ENCODE results near the gene DISC1.
"Not testable (repeated sequence)": the region's sequence is repeated elsewhere in the genome, so short reads cannot be mapped to it uniquely, and the experiment has no call there.

The DISC1 gene

GRCh38 chr1:231634323-231635013 lies 7.9 kb downstream of the DISC1 start:
- DNase-seq, result no peak

- peak in 21 of 58 donors; percentile 8 to 69 (median 30) for DNase-seq
Measured at GRCh38 chr1:231636157-231636556, 9.6 kb downstream of the DISC1 start.

GRCh38 chr1:231636922-231637321 lies 10.3 kb downstream of the DISC1 start:
- DNase-seq, result not testable (repeated sequence)

- DNase-seq, result no peak
Measured at GRCh38 chr1:231638647-231639046, 12.1 kb downstream of the DISC1 start.

DNA sequence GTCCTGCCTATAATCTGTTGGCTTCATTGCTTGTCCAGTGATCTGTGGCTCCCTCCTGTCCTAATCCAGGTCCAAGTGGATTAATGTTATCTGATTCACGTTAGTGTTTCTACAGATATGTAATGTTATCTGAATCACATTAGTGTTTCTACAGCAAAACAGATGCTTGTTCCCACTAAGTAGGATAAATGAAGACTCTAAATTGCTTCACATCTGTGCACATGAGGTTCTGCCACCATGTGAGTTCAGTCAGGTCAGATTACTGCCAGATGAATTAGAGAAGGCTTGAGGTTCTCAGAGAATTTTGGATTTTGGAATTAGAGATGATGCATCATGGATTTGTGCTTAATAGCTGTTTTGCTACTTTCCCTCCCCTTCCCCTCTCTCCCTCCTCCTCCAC lies 13.2 kb downstream of the DISC1 start:
- DNase-seq, result no peak

- not testable (repeated sequence) for DNase-seq
Measured at GRCh38 chr1:231641444-231641843, 14.9 kb downstream of the DISC1 start.

GRCh38 chr1:231642061-231642460 lies 15.5 kb downstream of the DISC1 start:
- DNase-seq, result not testable (repeated sequence)

GRCh38 chr1:231642618-231643017 lies 16.0 kb downstream of the DISC1 start:
- peak in 1 of 58 donors; percentile 62 for DNase-seq

DNA sequence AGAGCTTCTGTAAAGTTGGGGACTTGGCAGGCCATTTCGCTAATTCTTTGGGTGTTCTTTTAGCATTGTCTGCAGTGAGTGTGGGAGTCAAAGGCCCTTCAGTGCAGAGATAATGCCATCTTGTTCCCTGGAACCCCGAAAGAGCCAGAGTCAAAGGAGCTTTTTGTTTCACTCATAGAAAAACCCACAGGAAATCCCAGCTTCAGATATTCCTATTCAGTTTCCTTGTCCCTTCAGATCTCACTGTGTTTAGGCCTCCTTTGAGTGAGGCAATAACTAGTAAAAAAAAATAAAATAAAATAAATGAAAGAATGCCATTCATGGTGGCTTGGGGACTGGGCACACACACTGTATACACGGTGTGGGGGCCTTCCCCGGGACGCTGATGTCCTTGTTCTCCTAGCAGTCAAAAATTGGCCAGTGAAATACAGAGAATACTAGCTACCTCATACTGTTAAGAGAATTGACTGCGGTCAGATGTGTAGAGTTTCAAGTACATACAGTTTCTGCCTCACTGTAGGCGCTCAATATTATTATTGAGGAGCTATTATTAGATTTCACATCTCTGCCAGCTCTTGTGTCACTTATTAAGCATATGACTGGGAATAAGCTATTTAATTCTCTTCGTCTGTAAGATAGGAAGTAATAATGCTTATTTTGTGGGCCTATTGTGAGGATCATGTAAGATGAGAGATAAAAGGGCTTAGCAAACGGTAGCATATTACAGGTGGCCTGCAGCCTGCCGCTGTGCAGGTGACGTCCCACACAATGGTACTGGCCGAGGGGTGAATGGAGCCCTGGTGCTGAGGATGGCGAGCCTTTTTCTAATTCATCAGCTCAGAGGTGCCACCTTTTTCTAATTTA lies 16.7 kb downstream of the DISC1 start:
- DNase-seq, result peak in 27 of 58 donors; percentile 6 to 85 (median 37)

DNA sequence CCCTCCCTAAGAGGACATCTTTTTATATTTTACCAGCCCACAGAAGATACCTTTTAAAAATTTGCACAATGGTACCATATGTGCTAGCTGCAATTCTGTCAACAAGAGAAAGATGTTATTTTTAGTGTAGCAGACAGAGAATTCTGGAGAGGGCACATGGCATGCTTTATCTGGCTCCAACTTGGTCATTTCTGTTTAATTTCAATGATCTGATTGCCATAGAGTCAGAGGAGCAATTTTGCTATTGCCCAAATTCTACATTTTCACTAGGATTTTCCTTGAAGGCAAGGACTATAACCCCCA lies 17.3 kb downstream of the DISC1 start:
- DNase-seq, result no peak

DNA sequence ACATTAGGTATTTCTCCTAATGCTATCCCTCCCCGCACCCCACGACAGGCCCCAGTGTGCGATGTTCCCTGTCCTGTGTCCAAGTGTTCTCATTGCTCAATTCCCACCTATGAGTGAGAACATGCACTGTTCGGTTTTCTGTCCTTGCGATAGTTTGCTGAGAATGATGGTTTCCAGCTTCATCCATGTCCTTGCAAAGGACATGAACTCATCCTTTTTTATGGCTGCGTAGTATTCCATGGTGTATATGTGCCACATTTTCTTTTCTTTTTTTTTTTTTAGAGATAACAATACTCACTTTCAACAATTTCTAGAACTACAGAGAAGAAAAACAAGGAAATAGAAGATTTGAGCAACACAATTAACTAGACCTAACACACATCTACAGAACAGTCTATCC lies 19.0 kb downstream of the DISC1 start:
- not testable (repeated sequence) for DNase-seq

GRCh38 chr1:231646165-231646564 lies 19.6 kb downstream of the DISC1 start:
- not testable (repeated sequence) for DNase-seq

- not testable (repeated sequence) for DNase-seq
Measured at GRCh38 chr1:231651621-231652260, 25.2 kb downstream of the DISC1 start.

DNA sequence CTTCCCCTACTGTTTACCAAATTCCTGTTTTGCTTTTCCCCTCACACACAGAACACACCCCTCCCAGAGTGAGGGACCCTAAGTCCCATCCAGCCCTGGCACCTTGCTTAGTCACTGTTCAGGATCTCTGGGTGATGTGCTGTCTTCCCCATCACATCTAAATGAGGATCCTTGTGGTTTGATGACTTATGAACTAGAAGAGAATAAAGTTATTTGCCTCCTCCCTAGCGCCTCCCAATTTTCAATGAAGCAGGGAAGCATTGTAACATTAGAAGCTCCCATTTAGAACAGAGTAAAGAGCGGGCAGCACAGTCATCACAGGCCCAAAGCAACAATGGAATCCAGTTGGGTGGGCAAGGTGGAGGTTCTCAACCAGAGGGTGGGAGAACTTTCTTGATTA lies 27.0 kb downstream of the DISC1 start:
- DNase-seq, result no peak

GRCh38 chr1:231656741-231657140 lies 30.2 kb downstream of the DISC1 start:
- no peak for DNase-seq

- not testable (repeated sequence) for DNase-seq
Measured at GRCh38 chr1:231658223-231658622, 31.6 kb downstream of the DISC1 start.

DNA sequence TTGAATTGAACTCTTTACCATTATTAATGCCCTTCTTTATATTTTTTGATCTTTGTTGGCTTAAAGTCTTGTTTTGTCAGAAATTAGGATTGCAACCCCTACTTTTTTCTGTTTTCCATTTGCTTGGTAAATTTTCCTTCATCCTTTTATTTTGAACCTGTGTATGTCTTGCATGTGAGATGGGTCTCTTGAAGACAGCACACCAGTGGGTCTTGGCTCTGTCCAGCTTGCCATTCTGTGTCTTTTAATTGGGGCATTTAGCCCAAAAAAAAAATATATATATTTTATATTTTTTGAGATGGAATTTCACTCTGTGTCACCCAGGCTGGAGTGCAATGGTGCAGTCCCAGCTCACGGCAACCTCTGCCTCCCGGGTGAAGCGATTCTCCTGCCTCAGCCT lies 33.6 kb downstream of the DISC1 start:
- no peak for DNase-seq

DNA sequence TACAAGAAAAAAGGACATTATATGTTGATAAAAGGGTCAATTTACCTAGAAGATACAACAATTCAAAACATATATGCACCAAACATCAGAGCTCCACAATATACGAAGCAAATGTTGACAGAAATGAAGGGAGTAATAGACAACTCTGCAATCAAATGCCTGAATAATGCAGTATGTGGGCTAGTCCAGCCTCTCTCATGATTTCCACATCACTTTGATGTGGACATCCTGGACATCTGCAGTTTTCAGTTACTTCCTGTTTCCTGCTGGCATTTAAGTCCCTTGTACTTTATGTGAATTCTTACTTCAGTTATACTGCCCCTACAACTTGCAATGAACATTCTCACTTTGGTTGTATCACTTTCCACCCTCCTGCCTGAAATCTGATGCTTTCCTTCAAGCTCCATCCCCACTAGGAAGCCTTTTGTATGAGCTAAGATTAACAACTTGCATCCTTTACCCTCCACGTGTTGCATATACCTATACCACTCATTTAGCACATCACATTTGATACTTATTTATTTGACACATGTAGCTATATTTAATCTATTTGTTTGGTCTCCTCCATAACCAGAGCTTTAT lies 36.7 kb downstream of the DISC1 start:
- DNase-seq, result no peak

DNA sequence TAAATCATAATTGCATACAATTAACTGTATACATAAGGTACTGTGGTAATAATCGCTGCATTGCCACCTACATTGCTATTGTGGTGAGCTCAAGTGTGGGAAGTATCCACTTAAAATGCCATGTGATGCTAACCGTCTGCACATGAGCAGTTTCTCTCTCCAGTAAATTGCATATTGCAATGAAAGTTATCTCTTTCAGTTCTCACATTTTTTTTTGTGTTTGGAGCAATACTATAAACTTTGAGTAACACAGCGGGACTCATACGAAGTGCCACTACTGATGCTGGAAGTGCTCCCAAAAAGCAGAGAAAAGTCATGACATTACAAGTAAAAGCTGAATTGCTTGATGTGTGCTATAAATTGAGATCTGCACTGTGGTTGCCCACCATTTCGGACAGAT lies 38.5 kb downstream of the DISC1 start:
- DNase-seq, result no peak

GRCh38 chr1:231665726-231666125 lies 39.1 kb downstream of the DISC1 start:
- no peak for DNase-seq

- no peak for DNase-seq
Measured at GRCh38 chr1:231666220-231666936, 39.8 kb downstream of the DISC1 start.
